ENCODE measurements around the gene ALG8.

The ALG8 gene

DNA sequence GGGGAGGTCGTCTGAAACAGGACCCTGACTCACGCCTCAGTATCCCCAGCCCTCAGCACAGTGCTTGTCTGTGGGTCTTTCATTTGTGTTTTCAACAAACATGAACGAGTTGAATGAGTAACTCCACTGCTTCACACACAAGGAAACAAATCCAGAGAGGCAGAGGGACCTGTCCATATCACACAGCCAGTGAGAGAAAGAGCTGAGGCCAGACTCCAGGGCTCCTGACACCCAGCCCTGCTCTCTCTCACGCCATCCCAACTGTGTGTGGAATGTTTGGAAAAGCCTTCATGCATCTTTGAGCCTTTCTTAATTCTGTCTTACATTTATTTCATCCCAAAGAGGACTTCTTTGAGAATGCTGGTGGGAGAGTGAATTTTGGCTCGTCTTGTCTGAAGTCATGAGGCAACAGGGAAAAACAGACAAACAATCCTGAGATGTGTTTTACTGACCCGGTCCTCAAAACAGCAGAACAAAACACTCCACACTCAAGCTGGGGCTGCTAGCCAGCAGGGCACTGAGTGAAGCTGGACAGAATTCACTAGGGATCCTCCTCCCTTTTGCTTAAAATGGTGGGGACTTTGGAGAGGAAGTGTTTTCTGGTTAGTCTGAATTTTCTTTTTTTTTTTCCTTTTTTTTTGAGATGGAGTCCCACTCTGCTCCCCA, 19.7 kb upstream of the ALG8 start:
- no peak for DNase-seq

DNA sequence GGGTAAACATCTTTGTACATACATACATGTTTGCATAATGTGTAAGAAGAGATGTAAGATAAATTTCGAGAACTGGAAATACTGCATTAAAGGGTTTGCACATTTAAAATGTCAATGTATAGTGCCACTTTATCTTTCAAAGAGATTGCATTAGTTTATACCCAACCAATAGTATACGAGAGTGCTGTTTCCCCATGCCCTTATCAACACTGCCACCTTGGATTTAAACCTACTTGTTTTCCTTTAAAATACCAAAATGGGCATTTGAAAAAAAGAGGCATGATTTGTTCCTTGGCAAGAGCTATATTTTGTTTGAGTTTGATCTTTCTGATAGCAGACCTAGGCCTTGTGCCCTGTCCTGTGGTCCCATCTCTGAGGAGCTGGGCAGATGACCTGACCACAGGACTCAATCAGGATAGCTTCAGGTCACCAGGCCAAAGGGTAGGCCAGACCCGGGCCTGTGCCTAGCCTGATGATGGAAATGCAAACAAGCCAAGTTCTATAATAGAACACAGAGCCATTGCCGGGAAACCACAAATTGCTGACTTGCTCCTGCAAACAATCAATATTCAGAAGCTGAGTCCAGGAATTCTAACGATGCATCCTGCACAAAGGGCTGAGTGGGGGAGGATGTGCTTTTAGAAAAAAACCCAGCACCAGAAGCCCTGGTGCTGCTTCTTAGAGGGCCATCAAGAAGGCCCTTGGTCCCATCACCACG, 16.9 kb upstream of the ALG8 start:
- no peak for DNase-seq

DNA sequence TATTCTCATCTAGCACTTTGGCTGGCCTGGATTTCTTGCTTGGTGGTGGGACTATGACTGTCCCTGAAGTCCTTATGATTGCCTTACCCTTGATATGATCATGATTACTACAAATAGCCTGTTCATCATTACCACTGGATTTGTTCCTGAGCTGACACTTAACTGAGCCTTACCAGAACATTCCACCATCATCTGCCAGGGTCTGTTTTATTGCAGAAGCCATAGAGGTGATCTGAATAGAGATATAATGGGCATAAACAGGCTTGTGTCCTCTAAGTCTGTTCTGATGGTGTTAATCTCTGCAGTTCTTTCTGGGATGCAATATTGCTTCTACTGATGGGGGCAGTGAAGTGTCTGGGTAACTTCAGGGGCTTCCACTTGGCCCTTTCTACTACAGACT, 12.4 kb upstream of the ALG8 start:
- DNase-seq = no peak

DNA sequence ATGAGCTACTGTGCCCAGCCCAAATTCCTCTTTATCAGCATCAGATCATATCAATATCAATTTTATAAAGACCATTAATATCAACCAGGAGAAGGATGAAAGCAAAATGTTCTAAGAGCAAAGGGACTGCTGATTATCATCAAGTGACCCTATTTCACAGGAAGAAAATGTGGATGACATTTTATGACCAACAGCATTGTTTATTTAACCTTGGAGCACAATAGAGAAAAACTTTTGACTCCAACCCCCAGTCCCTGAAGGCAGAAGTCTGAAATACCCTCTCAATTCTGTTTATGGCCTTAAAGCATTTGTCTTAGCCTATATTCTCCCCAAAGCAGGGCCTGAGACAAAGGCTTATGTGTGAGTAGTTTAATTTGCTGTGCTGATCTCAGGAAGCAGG, 11.3 kb upstream of the ALG8 start:
- DNase-seq = no peak

DNA sequence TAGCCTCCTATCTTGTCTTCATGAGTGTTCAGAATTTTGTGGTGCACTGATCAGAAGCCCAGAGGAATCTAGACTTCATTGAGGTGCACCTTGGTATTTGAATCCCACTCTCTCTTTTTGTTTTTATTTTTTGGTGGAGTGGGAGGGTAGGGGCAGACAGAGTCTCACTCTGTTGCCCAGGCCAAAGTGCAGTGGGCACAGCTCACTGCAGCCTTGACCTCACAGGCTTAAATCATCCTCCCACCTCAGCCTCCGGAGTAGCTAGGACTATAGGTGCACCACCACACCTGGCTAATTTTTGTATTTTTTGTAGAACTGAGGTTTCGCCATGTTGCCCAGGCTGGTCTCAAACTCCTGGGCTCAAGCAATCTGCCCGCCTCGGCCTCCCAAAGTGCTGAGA, 10.9 kb upstream of the ALG8 start:
- no peak for DNase-seq

DNA sequence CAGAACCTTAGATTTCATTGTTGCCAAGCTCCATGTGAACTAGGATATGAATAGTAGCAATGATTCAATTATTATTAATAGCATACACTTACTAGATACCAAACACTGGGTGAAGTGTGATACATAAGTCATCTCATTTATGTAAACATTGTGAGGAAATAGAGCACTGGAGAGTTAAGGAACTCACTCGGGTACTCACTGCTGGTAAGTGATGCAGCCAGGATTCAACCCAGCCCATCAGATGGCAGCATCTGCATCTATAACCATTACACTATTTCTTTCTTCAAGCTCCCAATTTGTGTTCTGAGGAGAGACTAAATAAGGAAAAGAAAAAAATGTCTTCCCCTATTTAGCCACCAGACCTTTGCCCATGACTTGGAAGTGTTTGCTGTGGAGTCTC, 10.2 kb upstream of the ALG8 start:
- DNase-seq = no peak

DNA sequence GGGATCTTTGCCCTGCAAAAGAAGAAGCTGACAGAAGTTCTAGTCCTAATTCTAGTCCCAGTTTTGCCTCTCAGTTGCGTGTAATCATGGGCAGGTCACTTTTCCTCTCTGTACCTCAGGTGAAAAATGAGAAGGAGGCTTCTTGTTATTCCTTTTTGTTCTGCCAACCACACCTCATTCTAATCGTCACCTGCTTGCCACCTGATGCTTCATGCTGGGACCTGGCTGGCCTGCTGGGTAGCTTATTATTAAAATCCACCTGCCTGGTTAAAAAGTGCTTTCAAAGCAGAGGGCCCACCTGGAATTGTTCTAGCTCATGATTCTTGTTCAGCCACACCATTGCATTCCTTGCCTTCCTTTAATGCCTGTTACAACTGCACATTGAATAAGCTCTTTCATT, 8.4 kb upstream of the ALG8 start:
- DNase-seq = no peak

DNA sequence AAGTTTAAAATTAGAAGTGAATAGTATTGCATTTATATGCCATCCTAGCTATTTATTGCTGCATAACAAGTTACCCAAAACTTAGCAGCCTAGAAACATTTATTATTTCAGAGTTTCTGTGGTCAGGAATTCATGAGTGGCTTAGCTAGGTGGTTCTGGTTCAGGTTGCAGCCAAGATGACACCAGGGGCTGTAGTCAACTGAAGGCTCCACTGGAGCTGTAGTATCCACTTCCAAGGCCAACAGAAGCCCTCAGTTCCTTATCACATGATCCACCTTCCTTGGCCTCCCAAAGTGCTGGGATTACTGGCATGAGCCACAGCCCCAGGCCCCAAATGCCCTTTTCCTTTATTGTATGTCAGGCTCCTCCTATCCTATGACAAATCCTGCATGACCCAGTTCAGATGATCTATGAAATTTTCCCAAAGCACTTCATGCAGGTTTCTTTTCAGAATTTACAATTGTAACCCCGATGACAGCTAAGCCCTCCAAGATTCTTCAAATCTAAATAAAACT, 6.1 kb upstream of the ALG8 start:
- DNase-seq = no peak

DNA sequence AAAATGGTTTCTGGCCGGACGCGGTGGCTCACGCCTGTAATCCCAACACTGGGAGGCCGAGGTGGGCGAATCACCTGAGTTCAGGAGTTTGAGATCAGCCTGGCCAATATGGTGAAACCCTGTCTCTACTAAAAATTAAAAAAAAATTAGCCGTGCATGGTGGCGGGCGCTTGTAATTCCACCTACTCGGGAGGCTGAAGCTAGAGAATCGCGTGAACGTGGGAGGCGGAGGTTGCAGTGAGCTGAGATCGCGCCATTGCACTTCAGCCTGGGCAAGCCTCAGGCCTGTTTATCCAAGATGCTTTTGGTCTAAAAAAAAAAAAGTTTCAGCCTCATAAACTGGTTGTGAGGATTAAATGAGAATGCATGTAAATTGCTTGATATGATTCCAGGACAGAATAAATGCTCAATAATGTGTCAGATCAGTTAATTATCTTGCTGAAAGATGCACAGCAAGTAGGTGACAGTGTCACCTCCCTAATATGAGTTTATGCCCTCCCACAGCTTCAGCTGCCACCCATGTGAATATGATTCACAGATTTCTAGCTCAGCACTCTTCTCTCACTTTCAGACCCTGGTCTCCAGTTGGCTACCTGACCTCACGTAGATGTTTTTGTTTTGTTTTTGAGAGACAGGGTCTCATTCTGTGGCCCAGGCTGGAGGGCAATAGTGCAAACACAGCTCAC, 1.1 kb upstream of the ALG8 start:
- DNase-seq = no peak

DNA sequence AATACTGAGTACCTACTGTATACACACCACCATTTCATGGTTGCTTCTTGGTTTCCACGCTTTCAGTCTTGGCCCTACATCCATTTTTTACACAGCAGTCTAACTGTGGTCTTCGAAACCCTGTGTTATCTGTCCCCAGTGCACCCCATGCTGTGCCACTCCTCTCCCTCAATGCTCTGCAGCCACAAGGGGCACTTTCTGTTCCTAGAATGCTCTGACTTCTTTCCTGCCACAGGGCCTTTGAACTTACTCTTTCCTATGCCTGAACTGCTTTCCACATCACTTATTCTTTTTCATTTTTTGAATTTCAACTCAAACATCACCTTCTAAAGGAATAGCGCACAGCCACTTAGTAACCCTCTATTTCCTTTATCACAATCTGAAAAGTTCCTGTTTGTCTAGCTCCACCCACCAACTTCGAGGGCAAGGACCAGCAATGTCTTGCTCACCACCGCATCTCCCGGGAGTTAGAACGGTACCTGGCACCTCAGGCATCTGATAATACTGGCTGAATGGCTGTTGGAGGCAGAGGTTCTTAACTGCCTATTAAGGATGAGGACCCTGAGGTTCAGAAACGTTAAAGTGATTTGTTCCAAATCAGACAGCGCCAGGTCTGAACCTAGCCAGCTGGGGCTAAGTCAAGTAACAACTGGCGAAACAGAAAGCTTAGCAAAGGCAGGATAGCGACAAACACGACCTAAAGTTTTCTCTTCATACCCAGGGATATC, 568 bp downstream of the ALG8 start:
- no peak for DNase-seq

DNA sequence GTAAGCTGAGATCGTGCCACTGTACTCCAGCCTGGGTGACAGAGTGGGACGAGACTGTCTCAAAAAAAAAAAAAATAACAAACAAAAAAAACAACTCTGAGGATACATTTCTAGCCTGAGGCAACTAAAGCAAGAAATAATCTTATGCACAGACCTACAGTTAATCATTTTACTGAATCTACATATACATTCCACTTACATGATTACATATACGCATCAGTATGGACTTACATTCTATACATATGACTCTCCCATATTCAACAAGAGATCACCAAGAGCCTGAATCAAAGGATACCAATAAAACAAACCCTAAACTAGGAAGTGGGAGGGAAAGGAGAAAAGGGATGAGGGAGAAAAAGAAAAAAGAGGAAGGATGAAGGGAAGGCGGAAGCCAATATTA, 1.1 kb downstream of the ALG8 start:
- no peak for DNase-seq

DNA sequence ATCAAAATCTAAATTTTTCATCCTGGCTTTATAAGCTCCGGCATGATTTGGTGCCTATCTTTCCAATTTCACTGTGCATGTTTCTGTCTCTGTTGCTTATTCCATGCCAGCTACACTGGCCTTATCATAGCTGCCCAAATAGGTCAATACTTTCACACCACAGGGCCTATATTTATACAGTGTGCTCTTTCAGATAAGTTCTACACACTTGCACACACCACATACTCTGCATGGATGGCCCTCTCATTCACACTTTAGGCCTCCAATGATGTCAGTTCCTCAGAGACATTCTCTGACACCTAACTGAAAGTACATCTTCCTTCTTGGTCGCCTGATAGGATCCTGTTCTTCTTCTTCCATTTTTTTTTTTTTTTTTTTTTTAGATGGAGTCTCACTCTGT, 7.0 kb downstream of the ALG8 start:
- no peak for DNase-seq

DNA sequence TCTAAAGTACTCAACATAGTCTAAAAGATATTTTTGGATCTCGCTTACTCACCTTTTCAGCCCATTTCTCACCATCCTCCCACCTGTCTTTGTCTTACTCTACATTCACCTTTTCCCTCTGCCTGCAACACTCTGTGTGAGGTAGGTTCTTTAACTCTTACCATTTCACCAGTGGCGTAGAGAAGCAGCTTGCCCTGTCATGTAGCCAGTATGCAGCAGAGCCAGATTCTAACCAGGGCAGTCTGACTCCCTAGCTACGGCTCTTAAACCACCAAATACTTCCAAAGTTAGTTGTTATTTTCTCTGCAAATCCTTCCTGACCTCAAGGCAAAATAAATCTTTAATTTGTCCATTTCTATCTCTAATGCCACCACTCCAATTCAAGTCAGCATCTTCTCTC, 7.5 kb downstream of the ALG8 start:
- DNase-seq = no peak

DNA sequence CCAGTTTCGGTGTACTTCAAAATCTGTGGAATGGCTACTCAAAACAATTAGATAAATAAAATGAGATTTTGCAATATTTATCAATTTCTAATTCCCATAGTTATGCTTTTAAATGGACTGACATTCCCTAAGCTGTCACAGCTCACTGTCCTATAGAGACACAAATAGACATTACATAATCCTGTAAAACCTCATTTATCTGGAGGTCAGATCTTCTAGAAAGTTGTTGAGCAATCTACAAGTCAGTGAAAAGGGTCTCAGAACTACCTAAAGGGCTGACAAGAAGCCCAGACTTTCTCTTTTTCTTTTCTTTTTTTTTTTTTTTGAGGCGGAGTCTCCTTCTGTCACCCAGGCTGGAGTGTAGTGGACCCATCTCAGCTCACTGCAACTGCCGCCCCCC, 12.0 kb downstream of the ALG8 start:
- no peak for DNase-seq

DNA sequence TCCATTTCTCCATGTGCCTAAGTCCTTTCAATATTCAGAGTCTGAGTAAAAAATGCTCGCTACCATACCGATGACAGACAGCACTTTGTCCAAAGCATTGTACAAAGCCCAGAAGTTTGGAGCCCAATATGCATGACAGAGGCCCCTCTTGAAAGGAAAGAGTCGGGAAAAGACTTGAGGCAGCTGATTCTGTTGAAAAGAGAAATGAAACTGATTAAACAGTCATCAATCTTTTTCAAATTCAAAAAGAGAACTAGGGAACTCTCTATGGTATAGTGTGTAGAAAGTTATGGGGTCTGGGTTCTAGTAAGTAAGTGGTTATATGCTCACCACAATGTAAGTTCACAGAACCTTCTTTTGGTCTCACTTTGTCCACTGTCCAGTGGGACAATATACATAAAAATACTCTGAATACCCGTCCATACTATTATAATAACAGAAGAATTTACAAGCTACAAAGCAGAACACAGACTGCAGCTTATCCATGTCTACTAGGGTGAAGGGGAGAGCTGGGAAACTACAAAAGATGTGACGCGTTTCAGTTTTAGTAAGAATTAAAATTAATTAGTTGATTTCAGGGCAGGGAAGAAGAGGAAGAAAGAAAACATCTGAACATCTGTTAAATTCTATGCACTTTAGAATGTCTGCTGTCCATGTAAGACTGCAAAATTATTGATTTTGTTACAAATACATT, 26.7 kb downstream of the ALG8 start:
- no peak for DNase-seq

DNA sequence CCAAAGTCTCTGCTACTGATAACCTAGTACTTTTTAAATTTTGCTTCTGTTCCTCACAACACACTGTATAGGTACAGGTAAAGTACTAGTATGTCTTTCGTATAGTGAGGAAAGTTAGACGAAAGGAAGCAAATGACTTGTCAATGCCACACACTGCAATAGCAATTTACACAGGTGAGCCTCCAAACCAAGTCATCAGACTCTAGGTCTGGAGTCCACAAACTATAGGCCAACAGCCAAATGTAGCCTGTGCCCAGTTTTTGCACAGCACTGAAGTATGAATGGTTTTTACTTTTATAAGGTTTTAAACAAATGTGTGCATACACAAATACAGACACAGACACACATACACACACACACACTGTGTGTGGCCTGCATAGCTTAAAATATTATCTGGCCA, 28.1 kb downstream of the ALG8 start:
- DNase-seq = no peak

DNA sequence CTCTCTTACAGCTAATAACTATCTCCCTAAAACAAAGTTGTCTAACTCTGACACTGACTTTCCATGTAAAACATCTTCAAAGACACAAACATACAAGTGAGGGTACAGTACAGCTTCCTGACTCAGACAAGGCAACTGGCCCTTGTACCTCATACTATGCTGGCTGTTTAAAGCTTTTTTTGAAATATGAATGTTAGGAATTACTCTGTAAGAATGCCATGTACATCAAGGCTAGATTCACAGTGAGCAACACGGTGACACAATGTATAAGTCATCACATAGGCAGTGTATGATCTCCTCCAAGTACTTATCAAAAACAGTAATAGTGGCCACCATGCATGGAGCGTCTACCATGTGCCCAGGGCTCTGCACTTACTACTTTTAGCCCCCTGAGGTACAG, 28.6 kb downstream of the ALG8 start:
- no peak for DNase-seq

DNA sequence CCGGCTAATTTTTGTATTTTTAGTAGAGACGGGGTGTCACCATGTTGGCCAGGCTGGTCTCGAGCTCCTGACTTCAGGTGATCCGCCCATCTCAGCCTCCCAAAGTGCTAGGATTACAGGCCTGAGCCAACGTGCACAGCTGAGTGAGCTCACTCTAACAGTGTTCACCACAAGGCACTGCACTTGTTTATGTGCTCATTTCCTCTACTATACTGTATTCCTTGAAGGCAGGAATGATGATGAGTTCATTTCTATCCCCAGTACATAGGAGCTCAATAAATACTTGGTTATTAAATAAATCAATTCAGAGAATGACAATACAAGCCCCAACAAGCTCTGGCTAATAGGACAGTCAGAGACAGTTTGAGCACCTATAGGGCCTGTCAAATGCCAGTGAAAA, 29.1 kb downstream of the ALG8 start:
- no peak for DNase-seq

DNA sequence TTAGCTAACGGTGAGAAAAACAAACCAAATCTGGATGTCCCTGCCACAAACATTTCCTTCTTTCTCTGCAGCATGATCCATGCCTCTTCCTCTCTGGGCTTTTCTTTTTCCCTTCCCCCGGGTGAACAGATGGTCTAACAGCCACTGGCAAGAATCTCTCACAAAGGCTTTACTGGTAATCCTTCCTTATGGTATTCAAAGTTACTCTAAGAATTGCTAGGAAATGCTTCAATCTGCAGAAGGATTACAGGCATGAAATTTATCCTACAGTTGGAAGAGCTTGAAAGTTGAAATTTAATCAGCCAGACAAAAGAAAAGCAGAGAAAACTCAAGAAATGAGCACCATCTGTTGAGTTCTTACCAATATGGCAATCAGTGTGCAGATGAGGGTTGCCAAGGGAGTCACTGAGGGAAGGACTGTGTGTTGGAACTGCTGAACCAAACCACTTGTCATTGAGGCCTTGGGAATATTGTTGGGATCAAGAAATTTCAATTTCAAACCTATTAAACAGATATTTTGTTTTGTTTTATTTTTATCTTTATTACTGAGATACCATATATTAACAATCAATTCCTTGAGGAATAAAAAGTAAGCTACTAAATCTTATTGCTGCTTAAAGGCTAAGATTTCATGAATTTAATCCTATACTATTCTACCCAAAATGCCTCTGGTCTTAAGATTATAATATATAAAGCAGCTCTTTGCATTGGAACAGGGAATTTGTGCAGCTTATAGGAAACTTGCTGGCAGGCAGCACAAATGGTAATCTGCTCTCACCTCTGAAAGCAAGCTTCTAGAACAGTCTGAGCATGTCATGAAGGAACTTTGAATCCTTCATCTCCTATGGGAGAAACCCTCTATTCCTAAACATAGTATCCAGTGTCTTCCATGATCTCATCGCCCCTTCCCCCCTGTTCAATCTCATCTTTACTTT, 30.1 kb downstream of the ALG8 start:
- no peak for DNase-seq

DNA sequence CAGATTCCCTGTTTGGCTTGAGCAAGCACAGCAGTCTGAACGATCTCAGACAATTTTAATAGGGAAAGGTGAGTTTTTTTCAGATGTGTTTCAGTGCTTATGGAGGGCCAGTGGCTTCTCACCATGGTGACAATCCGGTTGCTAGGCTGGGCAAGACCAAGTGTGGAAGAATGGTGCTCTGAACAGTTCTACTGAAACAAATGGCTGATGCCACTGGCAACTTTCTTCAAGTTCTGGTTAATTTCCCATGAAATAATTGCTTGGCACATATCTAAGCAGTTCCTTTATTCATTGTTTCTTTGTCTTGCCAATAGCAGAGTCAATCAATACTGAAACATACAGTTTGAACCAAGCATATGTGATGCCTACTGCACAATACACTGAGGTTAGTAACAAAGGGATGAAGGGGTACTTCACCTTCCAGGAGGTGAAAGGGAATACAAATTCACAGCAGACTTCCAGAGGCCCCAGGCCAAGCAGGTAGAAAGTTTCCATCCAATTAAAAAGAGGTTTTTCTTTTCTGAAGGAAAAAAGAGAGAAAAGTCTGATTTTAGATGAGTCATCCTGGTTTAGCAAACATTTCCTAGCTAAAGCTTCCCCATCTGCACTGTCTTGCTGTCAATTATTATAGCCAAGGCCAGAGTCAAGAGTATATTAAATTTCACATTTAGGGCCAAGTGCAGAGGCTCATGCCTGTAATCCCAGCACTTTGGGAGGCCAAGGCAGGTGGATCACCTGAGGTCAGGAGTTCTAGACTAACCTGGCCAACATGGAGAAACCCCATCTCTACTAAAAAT, 38.6 kb downstream of the ALG8 start:
- DNase-seq = no peak

DNA sequence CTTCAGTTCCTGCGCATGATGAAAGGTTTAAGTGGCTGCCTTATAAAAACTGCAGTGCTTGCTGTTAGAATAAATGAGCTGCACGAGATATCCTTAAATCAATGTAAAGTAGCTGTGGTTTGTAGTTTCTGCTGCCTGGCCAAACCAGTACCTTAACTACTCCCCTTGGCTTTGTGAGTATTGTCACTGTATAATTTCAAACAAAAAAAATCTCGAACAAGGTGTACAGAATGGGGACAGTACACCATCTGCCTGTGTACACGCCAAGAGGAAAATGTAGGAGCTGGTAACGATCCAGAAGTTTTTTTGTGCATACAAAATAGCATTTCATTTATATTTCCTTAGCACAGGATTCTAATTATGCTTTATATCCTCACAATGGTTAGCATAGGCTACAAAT, 39.2 kb downstream of the ALG8 start:
- no peak for DNase-seq
